Suprapubic skin (tissue), 4 donors: ENCODE measurements around the gene TRIM65. TPM values are rescaled to one million over a fixed set of nuclear protein-coding genes. Genes with fewer than 3 reads are reported as not detected.
A peak's percentile ranks its signal among the peaks of the same experiment; 100 is the strongest.

Experiments
- DNase-seq, 2 donors: peaks; one replicate each; pipeline ENCODE4 v3.0.0-alpha.2; 2019; ENCODE audit warnings: low spot score in 2 of 2
- H3K27ac ChIP-seq: fragments of 200-600 bp; sonication (generic); one replicate; pipeline ENCODE4 v1.5.1; 2019
- H3K27me3 ChIP-seq: fragments of 200-600 bp; sonication (generic); one replicate; pipeline ENCODE4 v1.5.1; 2019
- H3K36me3 ChIP-seq: fragments of 200-600 bp; sonication (generic); one replicate; pipeline ENCODE4 v1.5.1; 2019
- H3K4me1 ChIP-seq: fragments of 200-600 bp; sonication (generic); one replicate; pipeline ENCODE4 v1.5.1; 2019
- H3K4me3 ChIP-seq: fragments of 200-600 bp; sonication (generic); one replicate; pipeline ENCODE4 v1.5.1; 2019; ENCODE audit warnings: mild to moderate bottlenecking
- H3K9me3 ChIP-seq: fragments of 200-600 bp; sonication (generic); one replicate; pipeline ENCODE4 v1.5.1; 2019
- CTCF ChIP-seq, 2 donors: fragments of 200-600 bp in 1 of 2; fragments of 450-650 bp in 1 of 2; sonication (generic) in 1 of 2; IDR thresholded peaks; one replicate each; pipeline ENCODE4 v1.5.1; 2016 to 2019; ENCODE audit warnings: antibody characterized with exemption in 2 of 2, mild to moderate bottlenecking in 1 of 2, moderate library complexity in 1 of 2
- EP300 ChIP-seq: sonication (generic); formaldehyde crosslinking; IDR thresholded peaks from one replicate; pipeline ENCODE4 v1.6.1; 2017; ENCODE audit warnings: antibody characterized with exemption
- POLR2A ChIP-seq, 2 donors: fragments of 450-650 bp; IDR thresholded peaks; one replicate each; pipeline ENCODE4 v1.6.1; 2017; ENCODE audit warnings: antibody characterized with exemption in 2 of 2, mild to moderate bottlenecking in 2 of 2, moderate library complexity in 2 of 2
- POLR2AphosphoS5 ChIP-seq, 3 donors: sonication (generic); formaldehyde crosslinking; IDR thresholded peaks; one replicate each; pipeline ENCODE4 v1.6.1; 2017; ENCODE audit warnings: antibody characterized with exemption in 3 of 3
- WGBS: methylation state at CpG from one replicate; pipeline ENCODE4 v1.1.5; 2018; 5-methylcytosine and 5-hydroxymethylcytosine counted together
- total RNA-seq, 4 donors: library from RNA; depleted of rRNA; stranded (reverse); fragments of >200 nt; gene quantifications; one replicate each; pipeline ENCODE4 v1.1.0, GENCODE V29; 2016

Gene TRIM65
- total RNA-seq, 4 donors from 2014 or later, result 22.5 to 44.6 (median 32.1) TPM

GRCh38 chr17:75909812-75910274, 13.1 kb upstream of the TRIM65 start:
- no peak for DNase-seq
- H3K36me3 ChIP-seq, result peaks cover 12% of the 10 kb centered on the region
- 44% methylated on average over 11 of the region's 11 CpGs for WGBS
- no peaks in the 10 kb centered on the region for H3K27me3 ChIP-seq
- H3K4me3 ChIP-seq, result no peak overlapping the region
- TF ChIP-seq EP300, result no peak
- TF ChIP-seq CTCF (IDR thresholded peaks at IDR 0.05), result no peak
- no peaks in the 10 kb centered on the region for H3K9me3 ChIP-seq
- peaks cover 49% of the 10 kb centered on the region for H3K4me1 ChIP-seq
- H3K27ac ChIP-seq, result peak overlapping the region; percentile 52

- peaks cover 50% of the 10 kb centered on the region for H3K4me1 ChIP-seq
- no peak for DNase-seq
- no peaks in the 10 kb centered on the region for H3K27me3 ChIP-seq
- no peak overlapping the region for H3K4me3 ChIP-seq
- H3K27ac ChIP-seq, result peak overlapping the region; percentile 52
- peaks cover 8% of the 10 kb centered on the region for H3K36me3 ChIP-seq
- 47% methylated on average over 14 of the region's 14 CpGs for WGBS
- H3K9me3 ChIP-seq, result no peaks in the 10 kb centered on the region
- TF ChIP-seq CTCF (IDR thresholded peaks at IDR 0.05), result no peak
- no peak for TF ChIP-seq POLR2AphosphoS5 (IDR thresholded peaks at IDR 0.05)
These were observed 12.5 kb upstream of the TRIM65 start for GRCh38 chr17:75909051-75909811.

GRCh38 chr17:75908201-75908600, 11.4 kb upstream of the TRIM65 start:
- Histone ChIP-seq H3K27me3 (no peaks in the 10 kb centered on the region), H3K27ac (peak overlapping the region; percentile 56), H3K9me3 (no peaks in the 10 kb centered on the region), H3K36me3 (no peaks in the 10 kb centered on the region), H3K4me3 (no peak overlapping the region), H3K4me1 (peaks cover 57% of the 10 kb centered on the region)
- TF ChIP-seq POLR2AphosphoS5 (IDR thresholded peaks at IDR 0.05) (no peak), CTCF (IDR thresholded peaks at IDR 0.05) (no peak), POLR2A (IDR thresholded peaks at IDR 0.05) (no peak), EP300 (no peak)
- DNase-seq, result no peak
- 19% methylated on average over 6 of the region's 6 CpGs for WGBS

GRCh38 chr17:75906143-75906884, 9.6 kb upstream of the TRIM65 start:
- no peaks in the 10 kb centered on the region for H3K27me3 ChIP-seq
- peaks cover 10% of the 10 kb centered on the region for H3K36me3 ChIP-seq
- peak overlapping the region; percentile 52 for H3K27ac ChIP-seq
- H3K4me3 ChIP-seq, result no peak overlapping the region
- 76% methylated on average over 9 of the region's 10 CpGs for WGBS
- peaks cover 57% of the 10 kb centered on the region for H3K4me1 ChIP-seq
- no peaks in the 10 kb centered on the region for H3K9me3 ChIP-seq
- TF ChIP-seq CTCF (IDR thresholded peaks at IDR 0.05) (no peak), POLR2A (IDR thresholded peaks at IDR 0.05) (no peak), EP300 (no peak), POLR2AphosphoS5 (IDR thresholded peaks at IDR 0.05) (no peak)
- no peak for DNase-seq
